ENCODE data around the gene SORT1.

DNA sequence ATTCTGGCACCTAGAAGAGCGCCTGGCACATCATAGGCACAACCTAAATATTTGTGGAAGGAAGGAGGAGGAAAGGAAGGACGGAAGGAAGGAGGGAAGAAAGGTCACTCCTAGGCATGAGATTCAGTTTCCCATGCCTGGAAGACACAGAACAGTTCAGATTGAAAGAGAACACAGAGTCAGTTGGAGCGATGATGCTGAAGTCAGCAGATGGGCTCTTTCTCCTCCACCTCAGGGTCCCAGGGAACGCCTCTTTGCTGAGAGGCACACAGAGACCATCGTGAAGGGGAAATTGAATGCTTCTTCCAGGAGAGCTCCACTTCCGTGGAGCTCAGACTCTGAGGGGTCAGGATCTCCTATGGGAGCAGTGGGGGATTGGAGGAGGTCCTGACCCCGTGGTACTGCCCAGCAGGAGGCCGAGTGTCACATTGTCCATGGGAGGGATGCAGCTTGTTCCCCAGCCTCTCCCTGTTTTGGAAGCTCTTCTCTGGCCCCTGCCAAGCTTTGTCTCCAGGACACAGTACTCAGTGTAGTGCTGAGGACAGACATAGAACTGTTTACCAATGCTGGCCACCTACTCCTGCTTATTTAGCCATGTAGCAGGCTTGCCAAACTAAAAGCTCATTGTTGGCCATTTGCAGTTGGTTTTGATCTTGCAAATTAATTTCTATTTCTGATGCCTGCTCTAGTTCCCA, 93.3 kb downstream of the SORT1 start:
- TF ChIP-seq, protein P1, sequence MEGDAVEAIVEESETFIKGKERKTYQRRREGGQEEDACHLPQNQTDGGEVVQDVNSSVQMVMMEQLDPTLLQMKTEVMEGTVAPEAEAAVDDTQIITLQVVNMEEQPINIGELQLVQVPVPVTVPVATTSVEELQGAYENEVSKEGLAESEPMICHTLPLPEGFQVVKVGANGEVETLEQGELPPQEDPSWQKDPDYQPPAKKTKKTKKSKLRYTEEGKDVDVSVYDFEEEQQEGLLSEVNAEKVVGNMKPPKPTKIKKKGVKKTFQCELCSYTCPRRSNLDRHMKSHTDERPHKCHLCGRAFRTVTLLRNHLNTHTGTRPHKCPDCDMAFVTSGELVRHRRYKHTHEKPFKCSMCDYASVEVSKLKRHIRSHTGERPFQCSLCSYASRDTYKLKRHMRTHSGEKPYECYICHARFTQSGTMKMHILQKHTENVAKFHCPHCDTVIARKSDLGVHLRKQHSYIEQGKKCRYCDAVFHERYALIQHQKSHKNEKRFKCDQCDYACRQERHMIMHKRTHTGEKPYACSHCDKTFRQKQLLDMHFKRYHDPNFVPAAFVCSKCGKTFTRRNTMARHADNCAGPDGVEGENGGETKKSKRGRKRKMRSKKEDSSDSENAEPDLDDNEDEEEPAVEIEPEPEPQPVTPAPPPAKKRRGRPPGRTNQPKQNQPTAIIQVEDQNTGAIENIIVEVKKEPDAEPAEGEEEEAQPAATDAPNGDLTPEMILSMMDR (IDR thresholded peaks at IDR 0.05) = no peak
- no peak for TF ChIP-seq POLR2A (IDR thresholded peaks at IDR 0.05)
